Daoy (cell line): Measurements from ENCODE around the gene MR1. TPM values are rescaled to one million over a fixed set of nuclear protein-coding genes. Genes with fewer than 3 reads are reported as not detected.
"Not testable (repeated sequence)": the region's sequence is repeated elsewhere in the genome, so short reads cannot be mapped to it uniquely, and the experiment has no call there.

ENCODE experiments used
- DNase-seq: peaks from one replicate; pipeline ENCODE4 v3.0.0-alpha.2; 2015; ENCODE audit warnings: low read depth
- total RNA-seq: library from RNA; depleted of rRNA; stranded (reverse); fragments of >200 nt; shearing (Covaris generic); gene quantifications from 2 replicates; pipeline ENCODE4 v1.2.3, GENCODE V29; 2014

Gene MR1
- total RNA-seq, 1 experiment from 2014 or later: 7.1 TPM

DNA sequence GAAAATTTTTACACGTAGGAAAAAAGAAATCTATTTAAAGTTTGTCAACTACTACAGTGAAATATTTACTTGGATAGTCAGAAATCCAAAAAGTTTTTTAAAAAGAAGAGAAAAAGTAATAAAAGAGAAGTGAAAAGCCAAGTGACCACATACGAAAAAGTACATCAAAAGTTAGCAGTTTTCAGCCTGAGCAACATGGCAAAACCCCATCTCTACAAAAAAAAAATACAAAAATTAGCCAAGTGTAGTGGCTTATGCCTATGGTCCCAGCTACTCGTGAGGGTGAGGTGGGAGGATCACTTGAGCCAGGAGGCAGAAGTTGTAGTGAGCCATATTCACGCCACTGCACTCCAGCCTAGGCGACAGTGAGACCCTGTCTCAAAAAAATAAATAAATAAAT lies 5.2 kb upstream of the MR1 start:
- no peak for DNase-seq

DNA sequence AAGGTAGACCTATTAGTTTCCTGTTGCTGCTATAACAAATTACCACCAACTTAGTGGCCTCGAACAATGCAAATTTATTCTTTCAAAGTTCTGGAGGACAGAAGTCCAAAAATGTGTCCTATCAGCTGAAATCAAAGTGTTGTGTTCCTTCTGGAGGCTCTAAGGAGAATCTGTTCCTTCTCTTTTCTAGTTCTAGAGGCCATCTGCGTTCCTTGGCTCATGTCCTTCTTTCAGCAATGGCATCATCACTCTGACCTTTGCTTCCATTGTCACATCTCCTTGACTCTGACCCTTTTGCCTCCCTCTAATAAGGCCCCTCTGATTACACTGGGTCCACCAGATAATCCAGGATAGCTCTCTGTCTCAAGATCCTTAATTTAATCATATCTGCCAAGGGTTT lies 1.2 kb upstream of the MR1 start:
- no peak for DNase-seq

DNA sequence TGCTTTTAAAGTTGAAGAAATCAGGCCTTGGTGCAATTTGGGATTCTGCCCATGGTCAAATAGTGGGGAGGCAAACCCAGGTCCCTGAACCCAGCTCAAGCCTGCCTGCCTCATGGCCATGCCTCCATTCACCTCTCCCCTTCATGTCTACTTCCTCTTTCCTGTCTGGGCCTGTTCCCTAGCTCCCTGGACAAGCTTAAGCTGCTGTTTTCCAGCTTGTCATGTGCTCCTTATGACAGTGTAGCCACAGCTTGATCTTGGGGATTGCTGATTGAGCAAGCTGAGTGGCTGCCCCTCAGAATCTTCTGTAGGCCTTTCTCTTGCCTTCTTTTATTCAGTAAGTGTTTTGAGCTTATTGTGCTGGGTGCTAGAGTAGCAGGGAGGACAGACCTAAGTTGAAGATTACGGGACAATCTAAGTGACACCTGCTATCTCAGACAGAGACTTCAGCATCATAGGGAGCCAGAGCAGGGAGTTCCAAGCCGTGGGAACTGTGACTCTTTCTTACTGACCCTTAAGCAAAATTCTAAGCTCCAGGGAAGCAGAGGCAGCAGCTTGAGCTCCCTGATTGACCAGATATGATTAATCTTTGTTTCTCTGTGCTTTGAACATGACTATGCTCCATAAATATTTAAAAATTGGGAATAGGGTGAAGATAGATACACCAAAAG lies 520 bp upstream of the MR1 start:
- peak; percentile 30 for DNase-seq

DNA sequence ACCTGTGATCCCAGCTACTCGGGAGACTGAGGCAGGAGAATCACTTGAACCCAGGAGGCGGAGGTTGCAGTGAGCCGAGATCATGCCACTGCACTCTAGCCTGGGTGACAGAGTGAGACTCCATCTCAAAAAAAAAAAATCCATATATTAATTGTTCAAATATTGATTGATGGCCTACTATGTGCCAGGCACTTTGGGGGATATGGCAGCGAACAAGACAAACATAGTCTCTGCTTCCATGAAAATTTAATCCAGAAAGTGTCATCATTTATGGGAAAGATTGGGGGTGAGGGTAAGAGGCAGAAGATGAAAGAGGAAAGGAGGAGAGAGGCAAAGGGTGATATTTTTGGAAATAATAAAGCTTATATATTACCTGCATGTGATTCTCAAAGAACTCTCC lies 1.4 kb downstream of the MR1 start:
- DNase-seq: not testable (repeated sequence)

DNA sequence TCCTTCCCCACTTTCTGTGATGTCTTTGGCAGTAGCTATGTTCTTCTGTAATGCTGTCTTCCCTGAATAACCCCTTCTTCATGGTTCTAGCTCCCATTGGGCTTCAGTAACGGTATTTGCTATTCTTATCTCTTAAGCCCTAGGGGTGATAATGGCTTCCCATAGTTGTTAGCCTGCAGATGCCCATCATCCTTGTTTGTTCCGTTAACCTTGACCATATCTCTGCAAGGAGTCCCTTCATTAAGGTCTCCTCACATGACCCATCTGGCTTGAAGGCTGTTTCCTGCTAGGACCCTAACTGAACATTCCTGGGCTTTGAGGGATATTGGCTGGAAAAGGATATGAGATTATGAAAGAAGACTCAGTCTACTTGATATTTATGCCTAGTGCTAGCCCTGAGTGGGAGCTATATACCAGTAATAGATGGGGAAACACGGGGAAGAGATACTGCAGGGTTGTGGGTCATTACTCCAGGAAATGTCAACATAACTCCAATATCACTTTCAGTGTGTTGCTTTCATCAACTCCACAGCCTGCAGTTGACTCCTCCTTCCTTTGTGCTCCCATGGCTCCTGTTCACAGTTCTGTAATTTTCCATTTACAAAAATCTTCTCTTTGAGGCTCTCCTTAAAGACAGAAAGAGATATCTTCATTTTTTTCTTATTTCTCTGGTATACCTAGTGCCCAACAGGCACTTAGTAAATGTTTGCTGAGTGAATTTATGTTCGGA lies 2.5 kb downstream of the MR1 start:
- DNase-seq: no peak

DNA sequence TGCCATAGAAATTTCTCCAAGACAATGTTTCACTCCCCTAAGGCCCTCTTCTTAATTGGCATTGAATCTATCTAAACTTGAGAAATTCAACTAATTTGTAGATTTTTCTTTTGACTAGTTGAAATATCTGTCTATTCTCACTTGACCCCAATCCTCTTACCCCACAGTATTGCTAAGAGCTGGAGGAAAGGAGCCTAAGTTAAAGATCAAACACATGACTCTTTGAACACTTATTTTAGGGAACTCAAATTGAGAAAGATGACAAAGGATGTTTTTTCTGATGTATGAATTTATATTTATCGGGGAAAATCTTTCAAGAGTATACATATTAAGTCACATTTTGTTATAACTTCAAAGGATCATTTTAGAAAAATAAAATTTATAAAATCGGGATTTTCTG lies 3.6 kb downstream of the MR1 start:
- no peak for DNase-seq

DNA sequence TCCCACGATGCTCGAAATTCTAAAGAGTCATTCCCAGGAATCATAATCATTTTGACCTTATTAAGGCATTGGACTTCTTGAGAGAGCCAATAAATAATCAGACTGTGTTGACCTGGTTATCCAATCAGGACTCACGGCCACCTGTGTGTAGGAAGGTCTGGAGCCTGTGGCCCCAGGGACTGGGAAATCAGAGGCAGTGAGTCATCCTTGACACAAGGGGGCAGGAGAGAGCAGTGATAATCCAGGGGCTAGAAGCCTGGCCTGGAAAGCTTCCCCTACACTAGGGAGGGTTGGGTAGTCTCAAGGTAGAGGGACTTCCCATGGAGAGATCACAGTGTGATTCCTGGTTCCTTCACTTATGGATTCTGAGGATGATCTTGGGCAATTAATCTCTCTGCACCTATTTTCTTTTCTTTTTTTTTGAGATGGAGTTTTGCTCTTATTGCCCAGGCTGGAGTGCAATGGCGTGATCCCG lies 4.7 kb downstream of the MR1 start:
- peak; percentile 77 for DNase-seq

DNA sequence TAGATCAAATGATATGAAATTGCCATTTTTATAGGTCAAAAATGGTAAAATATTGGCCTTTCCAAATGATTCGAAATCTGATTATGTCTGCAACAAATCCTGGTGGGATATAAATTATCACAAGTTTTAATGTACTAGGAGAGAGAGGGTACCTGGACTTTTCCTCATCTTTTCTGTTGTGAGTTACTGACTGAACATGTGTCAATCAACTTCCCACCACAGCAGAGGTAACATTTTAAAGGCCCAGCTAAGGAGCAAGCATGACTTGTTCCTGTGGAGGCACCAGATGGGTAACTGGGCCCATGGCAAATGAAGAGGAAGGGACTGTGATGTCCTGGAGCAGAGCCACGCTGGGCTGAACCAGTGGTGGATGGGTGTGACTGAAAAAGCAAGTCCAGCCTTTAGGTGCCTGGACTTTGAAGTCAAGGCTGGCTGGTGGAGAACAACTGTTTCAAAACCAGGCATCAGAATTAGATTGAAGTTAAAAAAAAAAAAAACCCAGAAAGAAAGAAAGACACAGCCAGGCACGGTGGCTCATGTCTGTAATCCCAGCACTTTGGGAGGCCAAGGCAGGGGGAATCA lies 6.6 kb downstream of the MR1 start:
- DNase-seq: no peak

DNA sequence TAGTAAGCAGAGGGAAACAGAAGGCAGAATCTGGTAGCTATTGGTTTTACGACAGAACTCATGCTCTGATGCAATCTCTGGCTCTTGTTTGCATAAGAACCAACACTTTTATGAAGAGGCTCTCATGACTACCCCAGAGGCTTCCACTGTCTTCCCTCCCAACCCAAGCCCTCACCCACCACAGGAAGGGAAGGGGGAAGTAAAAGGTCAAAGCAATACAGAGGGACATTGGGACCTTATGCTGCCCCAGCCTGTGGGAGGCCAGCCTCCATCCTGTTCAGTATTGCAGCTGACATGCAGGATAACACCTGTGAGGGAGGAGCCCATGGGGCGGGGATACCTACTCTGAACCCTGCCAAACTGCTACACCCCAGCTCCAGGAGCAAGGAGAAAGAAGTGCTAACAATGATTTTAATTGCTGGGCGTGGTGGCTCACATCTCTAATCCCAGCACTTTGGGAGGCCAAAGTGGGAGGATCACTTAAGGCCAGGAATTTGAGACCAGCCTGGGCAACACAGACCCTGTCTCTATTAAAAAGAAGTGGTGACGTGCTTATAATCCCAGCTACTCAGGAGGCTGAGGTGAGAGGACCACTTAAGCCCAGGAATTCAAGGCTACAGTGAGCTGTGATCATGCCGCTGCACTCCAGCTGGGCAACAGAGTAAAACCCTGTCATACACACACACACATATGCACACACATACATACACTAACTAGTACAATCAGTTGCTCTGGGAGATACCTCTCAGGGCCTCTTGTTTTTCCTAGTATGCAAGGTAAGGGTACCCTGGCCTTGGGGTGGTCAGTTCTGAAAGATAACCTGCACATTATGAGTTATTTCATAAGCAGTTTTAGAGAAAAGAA lies 9.5 kb downstream of the MR1 start:
- no peak for DNase-seq

DNA sequence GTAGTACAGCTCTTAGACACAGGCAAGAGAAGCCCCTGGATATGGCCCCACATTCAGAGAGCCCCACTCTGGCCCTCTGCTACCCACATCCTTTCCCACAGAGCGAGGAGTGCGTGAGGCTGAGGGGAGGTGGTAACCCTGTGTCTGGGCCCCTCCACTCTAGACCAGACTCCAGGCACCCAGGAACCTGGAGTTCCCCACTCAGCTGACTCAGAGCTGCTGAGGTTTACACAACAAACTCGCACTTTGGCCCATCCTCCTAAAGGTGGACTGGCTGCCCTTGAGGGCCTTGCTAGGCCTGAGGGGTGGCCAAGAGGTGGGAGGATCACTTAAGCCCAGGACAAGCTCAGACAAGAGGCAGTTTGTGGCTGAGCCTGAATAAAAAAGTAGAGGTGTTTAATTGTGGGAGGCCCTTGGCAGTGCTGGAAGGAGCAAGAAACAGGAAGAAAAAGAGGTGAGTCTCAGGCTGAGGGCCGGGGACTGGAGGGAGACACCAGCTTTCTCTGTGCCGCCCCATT lies 10.7 kb downstream of the MR1 start:
- peak; percentile 20 for DNase-seq

DNA sequence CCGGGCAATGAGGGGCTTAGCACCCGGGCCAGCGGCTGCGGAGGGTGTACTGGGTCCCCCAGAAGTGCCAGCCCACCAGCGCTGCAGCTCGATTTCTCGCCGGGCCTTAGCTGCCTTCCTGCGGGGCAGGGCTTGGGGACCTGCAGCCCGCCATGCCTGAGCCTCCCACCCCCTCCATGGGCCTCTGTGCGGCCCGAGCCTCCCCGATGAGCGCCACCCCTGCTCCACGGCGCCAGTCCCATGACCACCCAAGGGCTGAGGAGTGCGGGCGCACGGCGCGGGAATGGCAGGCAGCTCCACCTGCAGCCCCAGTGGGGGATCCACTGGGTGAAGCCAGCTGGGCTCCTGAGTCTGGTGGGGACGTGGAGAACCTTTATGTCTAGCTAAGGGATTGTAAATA lies 12.2 kb downstream of the MR1 start:
- not testable (repeated sequence) for DNase-seq

DNA sequence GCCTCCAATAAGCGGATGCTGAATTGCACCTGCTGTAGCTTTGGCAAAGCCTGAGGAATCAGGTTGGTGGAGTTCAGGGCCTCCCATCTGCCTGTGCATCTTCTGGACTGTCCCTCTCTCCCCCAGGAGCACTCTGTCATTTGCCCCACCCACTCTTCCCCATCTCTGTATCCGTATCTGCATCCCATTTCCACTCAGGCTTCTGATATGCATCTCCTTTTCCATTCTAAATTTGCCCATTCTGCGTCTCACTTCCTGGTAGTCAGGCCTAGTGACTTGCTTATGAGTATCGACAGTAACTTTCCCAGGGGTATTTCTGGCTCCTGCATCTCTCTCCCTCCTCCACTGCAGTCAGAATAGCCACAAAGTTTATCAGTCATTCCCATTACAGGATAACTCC lies 15.6 kb downstream of the MR1 start:
- DNase-seq: no peak

DNA sequence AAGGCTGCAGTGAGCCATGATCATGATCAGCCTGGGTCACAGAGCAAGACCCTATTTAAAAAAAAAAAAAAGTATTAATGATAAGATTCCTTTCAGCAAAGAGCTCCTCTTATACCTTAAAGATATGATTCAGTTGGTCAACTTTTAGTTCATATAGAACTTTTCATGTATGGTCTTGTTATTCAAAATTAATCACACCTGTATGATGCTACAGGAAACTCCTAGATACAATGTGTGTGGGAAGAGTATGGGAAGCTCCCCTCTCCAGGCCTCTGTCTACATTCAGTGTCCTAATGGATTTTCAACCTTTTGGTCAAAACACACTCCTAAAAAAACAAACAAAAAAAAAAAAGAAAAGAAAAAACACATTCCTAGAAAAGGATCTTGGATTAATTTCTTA lies 17.1 kb downstream of the MR1 start:
- no peak for DNase-seq

DNA sequence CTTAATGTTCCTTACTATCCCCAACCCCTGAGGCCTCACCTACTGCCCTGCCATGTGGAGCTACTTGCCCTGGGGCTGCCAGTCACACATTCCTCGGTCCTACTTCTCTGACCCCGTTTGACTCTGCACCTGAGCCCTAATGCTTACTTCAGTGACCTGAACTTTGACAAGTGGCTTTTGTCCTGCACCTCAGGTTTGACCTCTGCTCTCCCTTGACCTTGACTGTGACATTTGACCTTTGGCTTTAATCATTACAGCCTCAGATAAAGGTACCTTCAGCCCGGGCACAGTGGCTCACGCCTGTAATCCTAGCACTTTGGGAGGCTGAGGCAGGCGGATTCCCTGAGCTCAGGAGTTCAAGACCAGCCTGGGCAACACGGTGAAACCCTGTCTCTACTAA lies 22.8 kb downstream of the MR1 start:
- no peak for DNase-seq

DNA sequence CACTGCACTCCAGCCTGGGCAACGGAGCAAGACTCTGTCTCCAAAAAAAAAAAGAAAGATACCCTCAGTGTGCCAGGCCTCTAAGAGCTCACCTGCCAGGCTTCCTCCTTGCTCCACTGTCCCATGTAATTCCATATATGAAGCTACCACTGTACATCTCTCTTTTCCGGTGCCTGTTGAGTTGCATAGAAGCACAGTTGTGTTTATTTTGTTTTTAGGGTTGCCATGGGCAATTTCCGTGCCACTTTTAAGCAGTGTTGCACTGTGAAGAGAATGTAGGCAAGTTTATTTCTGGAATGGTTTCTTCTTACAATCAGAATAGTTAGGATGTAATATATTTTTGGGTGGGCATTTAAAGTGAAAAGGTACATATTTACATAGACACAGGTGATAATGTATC lies 23.3 kb downstream of the MR1 start:
- no peak for DNase-seq

DNA sequence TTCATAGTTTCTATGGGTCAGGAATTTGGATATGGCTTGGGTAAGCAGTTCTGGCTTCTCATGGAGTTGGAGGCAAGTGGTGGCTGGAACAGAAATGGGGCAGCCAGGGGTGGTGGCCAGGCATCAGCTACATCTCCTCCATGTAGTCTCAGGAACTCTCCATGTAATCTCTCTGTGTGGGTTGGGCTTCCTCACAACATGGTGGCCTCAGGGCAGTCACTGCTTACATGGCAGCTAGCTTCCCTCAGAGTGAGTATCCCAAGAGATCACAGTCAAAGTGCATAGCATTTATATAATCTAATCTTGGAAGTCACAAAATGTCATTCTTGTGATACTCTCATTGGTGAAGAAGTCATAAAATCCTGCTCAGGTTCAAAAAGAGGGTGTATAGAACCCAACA lies 25.7 kb downstream of the MR1 start:
- DNase-seq: no peak

DNA sequence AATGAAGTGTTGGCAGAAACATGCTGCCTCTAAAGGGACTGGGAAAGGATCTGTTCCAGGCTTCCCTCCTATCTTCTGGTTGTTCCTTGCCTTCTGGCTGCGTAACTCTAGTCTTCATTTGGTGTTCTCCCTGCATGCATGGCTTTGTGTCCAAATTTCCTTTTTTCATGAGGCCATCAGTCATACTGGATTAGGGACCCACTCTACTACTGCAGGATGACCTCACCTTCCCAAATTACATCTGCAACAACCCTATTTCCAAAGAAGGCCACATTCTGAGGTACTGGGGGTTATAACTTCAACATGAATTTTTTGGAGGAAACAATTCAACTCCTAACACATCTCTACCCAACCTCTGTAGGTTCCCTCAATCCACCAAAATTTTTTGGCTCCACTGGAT lies 26.3 kb downstream of the MR1 start:
- no peak for DNase-seq

DNA sequence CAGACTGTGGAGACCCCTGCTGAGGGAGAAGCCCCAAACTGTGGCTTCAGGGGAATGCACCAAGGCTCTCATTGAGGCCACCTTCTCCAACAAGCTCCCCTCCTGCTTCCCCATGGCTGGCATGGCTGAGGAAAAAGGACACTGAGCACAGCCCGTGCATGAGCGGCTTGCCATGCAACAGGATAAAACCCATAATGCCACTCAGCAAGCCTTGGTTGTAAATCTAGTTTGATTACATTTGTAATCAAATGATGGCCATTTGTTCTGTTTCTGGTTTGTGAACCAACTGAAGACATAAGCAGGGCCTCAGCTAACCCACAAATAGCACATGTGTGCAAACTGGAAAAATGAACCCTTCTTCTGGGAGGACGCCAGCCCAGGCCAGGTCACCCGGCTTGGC lies 27.2 kb downstream of the MR1 start:
- not testable (repeated sequence) for DNase-seq

DNA sequence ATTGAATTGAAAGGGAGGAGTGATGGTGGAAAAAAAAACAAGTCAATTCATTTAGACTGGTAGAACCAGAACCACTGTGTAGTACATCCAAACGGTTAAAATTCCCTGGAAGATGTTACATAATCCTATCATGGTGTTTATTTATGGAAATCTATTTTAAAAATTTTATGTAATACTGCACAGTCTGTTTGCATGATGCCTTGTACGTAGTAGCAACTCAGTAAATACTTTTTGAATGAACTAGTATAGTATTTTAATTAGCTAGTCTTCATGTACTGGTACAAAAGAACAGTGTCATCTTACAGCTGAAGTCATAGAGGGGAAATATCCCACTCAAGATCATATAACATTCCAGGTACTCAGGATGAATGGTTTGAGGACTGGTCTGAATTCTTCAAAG lies 27.7 kb downstream of the MR1 start:
- no peak for DNase-seq

DNA sequence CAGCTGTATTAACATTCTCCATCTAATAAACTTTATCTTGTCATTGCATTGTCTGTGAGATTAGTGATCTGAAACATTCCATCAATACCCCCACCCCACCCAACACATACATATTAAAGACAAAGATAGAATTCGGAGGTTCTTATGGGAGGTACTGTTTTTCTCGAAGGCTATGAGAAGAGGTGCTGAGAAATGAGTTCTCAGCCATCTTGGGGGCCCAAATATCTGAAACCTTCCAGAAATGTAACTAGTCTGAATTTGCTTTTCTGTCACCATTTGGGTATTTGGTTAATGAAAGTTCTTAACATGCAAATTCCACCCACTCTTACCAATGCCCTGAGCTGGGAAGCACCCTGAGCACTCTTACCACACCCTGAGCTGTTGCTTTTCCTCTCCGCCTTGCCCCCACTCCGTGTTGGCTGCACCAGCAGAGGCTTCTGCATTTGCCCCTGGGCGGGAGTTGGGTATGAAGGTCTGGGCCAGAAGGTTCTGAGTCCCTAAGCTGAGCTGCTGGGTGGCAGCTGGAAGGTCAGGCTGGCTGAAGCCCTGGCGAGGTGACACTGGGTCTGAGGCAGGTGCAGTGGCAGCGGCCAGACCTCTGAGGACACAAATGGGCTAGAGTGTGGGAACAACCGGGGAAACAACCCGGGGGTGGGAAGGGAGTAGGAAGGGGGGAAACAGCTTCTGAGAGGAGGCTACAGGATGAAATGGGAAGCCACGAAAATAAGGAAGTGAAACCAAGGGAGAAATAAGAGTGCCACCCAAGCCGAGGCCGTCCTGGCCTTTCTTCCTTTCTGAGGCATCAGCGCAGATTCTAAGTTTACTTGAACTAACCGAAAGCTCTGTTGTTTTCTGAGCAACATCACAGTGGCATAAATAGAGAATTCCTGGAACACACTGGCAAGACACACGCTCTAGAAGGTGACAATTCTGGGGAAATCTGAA lies 28.4 kb downstream of the MR1 start:
- DNase-seq: no peak
